ENCODE results near the gene GJD3. TPM values are rescaled to one million over a fixed set of nuclear protein-coding genes. Genes with fewer than 3 reads are reported as not detected.
A peak's percentile ranks its signal among the peaks of the same experiment; 100 is the strongest.

Gene GJD3
- total RNA-seq, 1 donor from 2014 or later = not detected

GRCh38 chr17:40366861-40367518 lies 2.5 kb upstream of the GJD3 start:
- TF ChIP-seq CTCF (IDR thresholded peaks at IDR 0.05; ENCODE audit: partially characterized antibody, unreplicated experiment) = no peak
- Mint-ChIP-seq H3K27ac (ENCODE audit: unreplicated experiment) (no peak overlapping the region), H3K36me3 (ENCODE audit: unreplicated experiment) (no peaks in the 10 kb centered on the region), H3K27me3 (ENCODE audit: unreplicated experiment) (peaks cover 6% of the 10 kb centered on the region), H3K9me3 (ENCODE audit: unreplicated experiment) (peaks cover 2% of the 10 kb centered on the region), H3K4me1 (ENCODE audit: low read depth, unreplicated experiment) (peaks cover 1% of the 10 kb centered on the region), H3K4me3 (ENCODE audit: unreplicated experiment) (no peak overlapping the region)
- no peak for DNase-seq

GRCh38 chr17:40366076-40366860 lies 1.7 kb upstream of the GJD3 start:
- Mint-ChIP-seq H3K27ac (ENCODE audit: unreplicated experiment) (no peak overlapping the region), H3K36me3 (ENCODE audit: unreplicated experiment) (no peaks in the 10 kb centered on the region), H3K4me1 (ENCODE audit: low read depth, unreplicated experiment) (peaks cover 1% of the 10 kb centered on the region), H3K4me3 (ENCODE audit: unreplicated experiment) (no peak overlapping the region), H3K9me3 (ENCODE audit: unreplicated experiment) (peaks cover 6% of the 10 kb centered on the region), H3K27me3 (ENCODE audit: unreplicated experiment) (peaks cover 7% of the 10 kb centered on the region)
- DNase-seq = no peak
- no peak for TF ChIP-seq CTCF (IDR thresholded peaks at IDR 0.05; ENCODE audit: partially characterized antibody, unreplicated experiment)

GRCh38 chr17:40364906-40365305 lies 369 bp upstream of the GJD3 start:
- Mint-ChIP-seq H3K27ac (ENCODE audit: unreplicated experiment) (no peak overlapping the region), H3K36me3 (ENCODE audit: unreplicated experiment) (no peaks in the 10 kb centered on the region), H3K9me3 (ENCODE audit: unreplicated experiment) (peaks cover 9% of the 10 kb centered on the region), H3K4me3 (ENCODE audit: unreplicated experiment) (no peak overlapping the region), H3K4me1 (ENCODE audit: low read depth, unreplicated experiment) (peaks cover 1% of the 10 kb centered on the region), H3K27me3 (ENCODE audit: unreplicated experiment) (peaks cover 9% of the 10 kb centered on the region)
- no peak for DNase-seq
- no peak for TF ChIP-seq CTCF (IDR thresholded peaks at IDR 0.05; ENCODE audit: partially characterized antibody, unreplicated experiment)

GRCh38 chr17:40363111-40363827 lies 1.3 kb downstream of the GJD3 start:
- Mint-ChIP-seq H3K9me3 (ENCODE audit: unreplicated experiment) (peaks cover 9% of the 10 kb centered on the region), H3K36me3 (ENCODE audit: unreplicated experiment) (no peaks in the 10 kb centered on the region), H3K4me1 (ENCODE audit: low read depth, unreplicated experiment) (peaks cover 1% of the 10 kb centered on the region), H3K4me3 (ENCODE audit: unreplicated experiment) (peak overlapping the region; percentile 90), H3K27me3 (ENCODE audit: unreplicated experiment) (peaks cover 9% of the 10 kb centered on the region), H3K27ac (ENCODE audit: unreplicated experiment) (no peak overlapping the region)
- DNase-seq = peak; percentile 59
- no peak for TF ChIP-seq CTCF (IDR thresholded peaks at IDR 0.05; ENCODE audit: partially characterized antibody, unreplicated experiment)

Data from glutamatergic neuron (in vitro differentiated cells).